Mucosa of descending colon (tissue), 3 donors: ENCODE measurements around the gene PLA2R1. TPM values are rescaled to one million over a fixed set of nuclear protein-coding genes. Genes with fewer than 3 reads are reported as not detected.

ENCODE experiments used
- ATAC-seq: fragments of 200-7000 bp; cut with Tn5 transposase; one replicate; pipeline ENCODE4 v1.9.1; 2020; ENCODE audit warnings: mild to moderate bottlenecking, moderate library complexity
- DNase-seq, 3 donors: peaks; one replicate each; pipeline ENCODE4 v3.0.0-alpha.2; 2020
- H3K36me3 ChIP-seq: fragments of 200-600 bp; one replicate; pipeline ENCODE4 v1.8.0; 2021; ENCODE audit warnings: low read depth, mild to moderate bottlenecking
- H3K4me1 ChIP-seq: fragments of 200-600 bp; one replicate; pipeline ENCODE4 v1.8.0; 2021; ENCODE audit warnings: low read depth, mild to moderate bottlenecking
- H3K4me3 ChIP-seq: fragments of 200-600 bp; one replicate; pipeline ENCODE4 v1.8.0; 2021; ENCODE audit warnings: mild to moderate bottlenecking
- H3K9me3 ChIP-seq: fragments of 200-600 bp; one replicate; pipeline ENCODE4 v1.8.0; 2021; ENCODE audit warnings: mild to moderate bottlenecking
- CTCF ChIP-seq: fragments of 200-600 bp; IDR thresholded peaks from one replicate; pipeline ENCODE4 v1.8.0; 2022; ENCODE audit warnings: antibody characterized with exemption, mild to moderate bottlenecking
- intact Hi-C, 2 donors: fragments of 100-400 bp; cut with DNase I in 1 of 2; cut with micrococcal nuclease in 1 of 2; formaldehyde crosslinking; loops; one replicate each; pipeline versions ENCODE4 v1.11.0 to v1.11.1; 2022; cut with DNase I, micrococcal nuclease
- total RNA-seq, 3 donors: library from RNA; stranded (reverse); fragmentation: NEBNext Ultra II Directional in 2 of 3; extraction: Animal tissue kit (Norgen Biotek cat#: 25700) in 2 of 3; gene quantifications; one replicate each; pipeline versions ENCODE4 v1.2.1 to v1.2.4, GENCODE V29; 2021 to 2023
- donor health status: DM: no; HTN: no; CAD: no; lungs with moderate emphysema.
- donor health status: DM: no; HTN: no; CAD: no.
- donor health status: DM: no; HTN: yes; CAD: no.

The PLA2R1 gene
- total RNA-seq, 3 donors from 2014 or later = 8.0 to 19.1 (median 11.1) TPM

GRCh38 chr2:159897720-159898119 lies 164.7 kb downstream of the PLA2R1 start:
- Histone ChIP-seq H3K4me1 (no peaks in the 10 kb centered on the region), H3K36me3 (no peaks in the 10 kb centered on the region), H3K4me3 (no peak overlapping the region), H3K9me3 (no peaks in the 10 kb centered on the region)
- intact Hi-C loops = no loop called here
- TF ChIP-seq CTCF = no peak
- DNase-seq = no peak
- no peak for ATAC-seq

- intact Hi-C loops = no loop called here
- ATAC-seq (no peak), DNase-seq (no peak)
- Histone ChIP-seq H3K4me3 (no peak overlapping the region), H3K9me3 (no peaks in the 10 kb centered on the region), H3K4me1 (no peaks in the 10 kb centered on the region), H3K36me3 (no peaks in the 10 kb centered on the region)
- TF ChIP-seq CTCF = no peak
Measured at GRCh38 chr2:159897081-159897480, 165.3 kb downstream of the PLA2R1 start.

GRCh38 chr2:159895258-159896065 lies 167.0 kb downstream of the PLA2R1 start:
- Histone ChIP-seq H3K4me3 (no peak overlapping the region), H3K4me1 (no peaks in the 10 kb centered on the region), H3K9me3 (no peaks in the 10 kb centered on the region), H3K36me3 (no peaks in the 10 kb centered on the region)
- no peak for TF ChIP-seq CTCF
- intact Hi-C loops = no loop called here
- ATAC-seq = no peak
- DNase-seq = no peak

GRCh38 chr2:159894145-159894838 lies 168.1 kb downstream of the PLA2R1 start:
- ATAC-seq = peak; percentile 29
- H3K36me3 ChIP-seq = no peaks in the 10 kb centered on the region
- no peaks in the 10 kb centered on the region for H3K4me1 ChIP-seq
- H3K4me3 ChIP-seq = no peak overlapping the region
- H3K9me3 ChIP-seq = no peaks in the 10 kb centered on the region
- intact Hi-C loops = no loop called here
- no peak for DNase-seq
- no peak for TF ChIP-seq CTCF

GRCh38 chr2:159892990-159893810 lies 169.2 kb downstream of the PLA2R1 start:
- intact Hi-C loops = no loop called here
- no peaks in the 10 kb centered on the region for H3K36me3 ChIP-seq
- no peak overlapping the region for H3K4me3 ChIP-seq
- no peak for DNase-seq
- no peaks in the 10 kb centered on the region for H3K4me1 ChIP-seq
- peak; percentile 26 for ATAC-seq
- H3K9me3 ChIP-seq = no peaks in the 10 kb centered on the region
- TF ChIP-seq CTCF = no peak
